ENCODE data around the gene MXD3.
"Not testable (repeated sequence)": the region's sequence is repeated elsewhere in the genome, so short reads cannot be mapped to it uniquely, and the experiment has no call there.

The MXD3 gene

GRCh38 chr5:177307544-177308363 lies 3.9 kb downstream of the MXD3 start:
- no peak for TF ChIP-seq CTCF (IDR thresholded peaks at IDR 0.05)
- H3K4me3 ChIP-seq: no peak overlapping the region
- H3K27ac ChIP-seq: no peak overlapping the region
- no peak for DNase-seq (ENCODE audit: low spot score)

DNA sequence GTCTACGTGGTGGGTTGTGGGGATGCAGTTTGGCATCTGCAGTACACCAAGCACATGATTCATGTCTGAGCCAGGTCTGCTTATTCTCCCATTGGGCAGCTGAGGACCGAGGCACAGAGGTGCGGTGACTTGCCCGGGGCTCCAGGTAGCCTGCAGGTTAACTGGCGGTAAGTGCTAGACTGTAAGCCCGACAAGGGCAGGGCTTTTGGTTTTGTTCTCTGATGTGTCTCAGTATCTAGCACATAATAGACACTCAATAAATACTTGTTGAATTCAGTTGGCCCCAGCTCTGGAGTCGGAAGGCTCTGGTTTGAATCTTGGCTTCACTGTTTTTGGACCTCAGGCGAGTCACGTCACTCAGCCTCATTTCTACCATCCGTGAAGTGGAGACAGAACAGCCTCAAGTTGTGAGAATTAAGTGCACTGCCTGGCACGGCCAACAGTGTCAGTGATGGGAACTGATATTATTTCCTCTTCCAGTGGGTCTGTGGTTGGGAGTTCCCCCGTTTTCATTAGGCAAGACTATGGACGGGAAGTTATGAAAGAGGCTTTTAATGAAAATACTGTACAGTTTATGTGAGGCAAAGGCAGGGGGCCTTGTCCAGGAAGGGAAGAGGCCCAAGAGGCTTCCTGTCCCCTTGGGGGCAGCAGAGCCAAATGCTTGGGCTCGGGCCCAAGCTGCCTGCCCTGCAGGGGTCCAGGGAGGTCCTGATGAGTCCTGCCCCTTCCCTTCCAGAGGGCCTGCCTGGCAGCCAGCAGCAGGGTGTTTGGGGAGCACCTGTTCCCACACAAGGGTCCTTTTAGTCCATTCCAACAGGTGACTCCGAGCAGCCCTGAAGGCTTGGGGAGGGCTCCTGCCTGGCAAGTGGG lies 4.8 kb downstream of the MXD3 start:
- no peak for TF ChIP-seq CTCF (IDR thresholded peaks at IDR 0.05)
- Histone ChIP-seq H3K4me3 (no peak overlapping the region), H3K27ac (no peak overlapping the region)
- DNase-seq (ENCODE audit: low spot score): no peak

DNA sequence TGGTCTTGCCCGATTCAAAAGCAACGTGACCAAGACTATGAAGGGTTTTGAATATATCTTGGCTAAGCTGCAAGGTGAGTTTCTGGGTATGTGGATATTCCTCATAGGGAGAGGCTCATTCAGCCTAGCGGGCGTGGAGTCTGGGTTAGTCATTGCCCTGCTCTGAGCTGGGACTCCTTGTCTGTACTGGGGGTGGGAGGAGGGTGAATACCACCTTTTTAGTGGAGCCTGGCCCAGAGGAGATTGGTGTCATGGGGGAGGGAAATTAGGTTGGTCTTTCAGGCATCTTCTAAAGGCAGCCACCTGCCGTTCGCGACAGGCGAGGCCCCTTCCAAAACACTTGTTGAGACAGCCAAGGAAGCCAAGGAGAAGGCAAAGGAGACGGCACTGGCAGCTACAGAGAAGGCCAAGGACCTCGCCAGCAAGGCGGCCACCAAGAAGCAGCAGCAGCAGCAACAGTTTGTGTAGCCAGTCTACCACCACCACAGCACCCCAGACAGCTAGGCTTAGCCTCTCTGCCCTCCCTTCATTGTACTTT lies 5.5 kb downstream of the MXD3 start:
- DNase-seq (ENCODE audit: low spot score); H3K27ac ChIP-seq; H3K4me3 ChIP-seq: not testable (repeated sequence)

GRCh38 chr5:177304392-177305119 lies 7.1 kb downstream of the MXD3 start:
- DNase-seq (ENCODE audit: low spot score): no peak
- no peak for TF ChIP-seq CTCF (IDR thresholded peaks at IDR 0.05)
- peak overlapping the region in 1 of 2 donors; percentile 91 for H3K27ac ChIP-seq

GRCh38 chr5:177303925-177304391 lies 7.7 kb downstream of the MXD3 start:
- peak overlapping the region; percentile 29 to 91 for H3K27ac ChIP-seq
- TF ChIP-seq CTCF (IDR thresholded peaks at IDR 0.05): no peak
- H3K4me3 ChIP-seq: peak overlapping the region; percentile 95
- DNase-seq (ENCODE audit: low spot score): peak; percentile 74

More at GRCh38 chr5:177304392-177305119, 7.1 kb downstream of the MXD3 start:
- peak overlapping the region; percentile 95 for H3K4me3 ChIP-seq

- peak within 1 kb of the TSS; percentile 29 to 91 for H3K27ac ChIP-seq
- no peak for TF ChIP-seq CTCF (IDR thresholded peaks at IDR 0.05)
- peak; percentile 89 for DNase-seq (ENCODE audit: low spot score)
- H3K4me3 ChIP-seq: peak within 1 kb of the TSS; percentile 95
Observed at GRCh38 chr5:177303121-177303924, 8.4 kb downstream of the MXD3 start, which contains the start of the genes PRELID1 and RAB24. Gene PRELID1 (plus strand): TSS chr5:177303799. CDS start chr5:177303986, 187 bp downstream. Gene RAB24 (minus strand): TSS chr5:177303719. CDS start chr5:177303288, 431 bp downstream.

All from coronary artery (tissue), 2 donors.